ENCODE measurements around the gene SLC35F3. TPM values are rescaled to one million over a fixed set of nuclear protein-coding genes. Genes with fewer than 3 reads are reported as not detected.

Gene SLC35F3
- total and polyA plus RNA-seq, 9 of the 15 experiments (the other 6 are each of a cell fraction or from before 2014, with no cell fraction given): 0.04 to 0.07 (median 0.04) TPM; not detected in 6

- 0% methylated on average over 3 of the region's 3 CpGs for WGBS (ENCODE audit: insufficient coverage, low coverage, missing lambda C conversion rate)
- DNase-seq (ENCODE audit: extremely low read depth in 1 of 4, low spot score in 3 of 4) (no peak), FAIRE-seq (no peak), ATAC-seq (no peak)
- Histone ChIP-seq H3K4me1 (replicated peaks in 1 of 2; ENCODE audit: control insufficient read depth in 2 of 2, insufficient read depth in 2 of 2, low read length in 2 of 2) (no peaks in the 10 kb centered on the region; a peak in 1 of 5 replicates), H3K27ac (ENCODE audit: extremely low read depth, low read depth, low read length) (no peak overlapping the region), H3K9ac (ENCODE audit: insufficient read depth in 1 of 2, low read depth in 2 of 2, low read length in 2 of 2) (no peak overlapping the region), H3K4me2 (ENCODE audit: insufficient read depth, low read length) (no peak overlapping the region), H3K79me2 (ENCODE audit: control insufficient read depth, insufficient read depth, low read length) (no peaks in the 10 kb centered on the region), H3K9me1 (ENCODE audit: control insufficient read depth, insufficient read depth, low read length) (no peaks in the 10 kb centered on the region), H2AFZ (ENCODE audit: low read depth, low read length) (no peak overlapping the region), H4K20me1 (replicated peaks; ENCODE audit: control insufficient read depth, insufficient read depth, low read length) (no peaks in the 10 kb centered on the region), H3K27me3 (ENCODE audit: control insufficient read depth in 2 of 2, insufficient read depth in 2 of 2, low read length in 2 of 2) (peaks cover 42% of the 10 kb centered on the region in 2 experiments), H3K4me3 (no peak overlapping the region), H3K36me3 (ENCODE audit: control insufficient read depth, insufficient read depth, low read length) (no peaks in the 10 kb centered on the region), H3K9me3 (replicated peaks; ENCODE audit: control insufficient read depth, insufficient read depth, low read depth, low read length) (no peaks in the 10 kb centered on the region)
- intact Hi-C loops (cut with micrococcal nuclease) (loop anchor here (2.0 kb wide), 2 partner anchors 51 to 157 kb away; partner anchors contain the start of genes COA6 and TARBP1), in situ Hi-C loops (cut with MboI) (loop anchor here (5.0 to 10.0 kb wide), 3 partner anchors 160 to 773 kb away; no protein-coding TSS in a partner anchor)
- TF ChIP-seq NCOA2 (IDR thresholded peaks at IDR 0.05; ENCODE audit: partially characterized antibody in 2 of 2): no peak
- no peak for TF ChIP-seq ZNF445 (CRISPR knock-in tag; IDR thresholded peaks at IDR 0.05; ENCODE audit: low read depth)
- TF ChIP-seq ZNF212 (CRISPR knock-in tag; IDR thresholded peaks at IDR 0.05): no peak
- TF ChIP-seq, protein P1, sequence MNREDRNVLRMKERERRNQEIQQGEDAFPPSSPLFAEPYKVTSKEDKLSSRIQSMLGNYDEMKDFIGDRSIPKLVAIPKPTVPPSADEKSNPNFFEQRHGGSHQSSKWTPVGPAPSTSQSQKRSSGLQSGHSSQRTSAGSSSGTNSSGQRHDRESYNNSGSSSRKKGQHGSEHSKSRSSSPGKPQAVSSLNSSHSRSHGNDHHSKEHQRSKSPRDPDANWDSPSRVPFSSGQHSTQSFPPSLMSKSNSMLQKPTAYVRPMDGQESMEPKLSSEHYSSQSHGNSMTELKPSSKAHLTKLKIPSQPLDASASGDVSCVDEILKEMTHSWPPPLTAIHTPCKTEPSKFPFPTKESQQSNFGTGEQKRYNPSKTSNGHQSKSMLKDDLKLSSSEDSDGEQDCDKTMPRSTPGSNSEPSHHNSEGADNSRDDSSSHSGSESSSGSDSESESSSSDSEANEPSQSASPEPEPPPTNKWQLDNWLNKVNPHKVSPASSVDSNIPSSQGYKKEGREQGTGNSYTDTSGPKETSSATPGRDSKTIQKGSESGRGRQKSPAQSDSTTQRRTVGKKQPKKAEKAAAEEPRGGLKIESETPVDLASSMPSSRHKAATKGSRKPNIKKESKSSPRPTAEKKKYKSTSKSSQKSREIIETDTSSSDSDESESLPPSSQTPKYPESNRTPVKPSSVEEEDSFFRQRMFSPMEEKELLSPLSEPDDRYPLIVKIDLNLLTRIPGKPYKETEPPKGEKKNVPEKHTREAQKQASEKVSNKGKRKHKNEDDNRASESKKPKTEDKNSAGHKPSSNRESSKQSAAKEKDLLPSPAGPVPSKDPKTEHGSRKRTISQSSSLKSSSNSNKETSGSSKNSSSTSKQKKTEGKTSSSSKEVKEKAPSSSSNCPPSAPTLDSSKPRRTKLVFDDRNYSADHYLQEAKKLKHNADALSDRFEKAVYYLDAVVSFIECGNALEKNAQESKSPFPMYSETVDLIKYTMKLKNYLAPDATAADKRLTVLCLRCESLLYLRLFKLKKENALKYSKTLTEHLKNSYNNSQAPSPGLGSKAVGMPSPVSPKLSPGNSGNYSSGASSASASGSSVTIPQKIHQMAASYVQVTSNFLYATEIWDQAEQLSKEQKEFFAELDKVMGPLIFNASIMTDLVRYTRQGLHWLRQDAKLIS (CRISPR knock-in tag; IDR thresholded peaks at IDR 0.05): no peak
- TF ChIP-seq ZNF583 (CRISPR knock-in tag; IDR thresholded peaks at IDR 0.05): no peak
- no peak for TF ChIP-seq USF2 (CRISPR knock-in tag; IDR thresholded peaks at IDR 0.05)
- BruUV-seq (replicated peaks): no TSS peak
- ChIA-PET POLR2A (interaction anchor here (1.1 kb wide), 1 partner anchor 10 kb away, joined by 4 read pairs; no protein-coding TSS in a partner anchor), CTCF (ENCODE audit: low intra/inter-chr PET ratio) (interaction anchor here (2.3 kb wide), 1 partner anchor 87 kb away, joined by 14 read pairs; no protein-coding TSS in a partner anchor)
Measured at GRCh38 chr1:234322097-234322496, 417.6 kb downstream of the SLC35F3 start.

All from K562 (cell line).